Heart right ventricle (tissue), 16 donors: ENCODE data around the gene MC1R. TPM values are rescaled to one million over a fixed set of nuclear protein-coding genes. Genes with fewer than 3 reads are reported as not detected.

ENCODE experiments used
- ATAC-seq, 8 donors: fragments of 200-7000 bp; cut with Tn5 transposase; one replicate each; pipeline ENCODE4 v1.9.1; 2020; ENCODE audit warnings: mild to moderate bottlenecking in 8 of 8, moderate library complexity in 8 of 8, moderate number of reproducible peaks in 1 of 8
- DNase-seq, 2 donors: peaks; one replicate each; pipeline ENCODE4 v3.0.0-alpha.2; 2020
- H3K27ac ChIP-seq, 10 donors: fragments of 200-600 bp; sonication (generic) in 2 of 10; one replicate each; pipeline versions ENCODE4 v1.5.0 to v1.8.0; 2020 to 2022; ENCODE audit warnings: mild to moderate bottlenecking in 3 of 10
- H3K27me3 ChIP-seq, 7 donors: fragments of 200-600 bp; one replicate each; pipeline ENCODE4 v1.8.0; 2021 to 2022; ENCODE audit warnings: mild to moderate bottlenecking in 2 of 7
- H3K36me3 ChIP-seq, 9 donors: fragments of 200-600 bp; sonication (generic) in 1 of 9; one replicate each; pipeline versions ENCODE4 v1.5.0 to v1.8.0; 2020 to 2022; ENCODE audit warnings: mild to moderate bottlenecking in 2 of 9
- H3K4me1 ChIP-seq, 9 donors: fragments of 200-600 bp; sonication (generic) in 1 of 9; one replicate each; pipeline versions ENCODE4 v1.5.0 to v1.8.0; 2020 to 2022; ENCODE audit warnings: mild to moderate bottlenecking in 4 of 9
- H3K4me3 ChIP-seq, 10 donors: fragments of 200-600 bp; sonication (generic) in 2 of 10; one replicate each; pipeline versions ENCODE4 v1.5.0 to v1.8.0; 2020 to 2022; ENCODE audit warnings: mild to moderate bottlenecking in 7 of 10, moderate library complexity in 2 of 10
- H3K9me3 ChIP-seq, 11 donors: fragments of 200-600 bp in 10 of 11; sonication (generic) in 2 of 11; one replicate each; pipeline versions ENCODE4 v1.5.0 to v1.8.0; 2013 to 2022; ENCODE audit warnings: mild to moderate bottlenecking in 2 of 11, control low read depth in 1 of 11, moderate library complexity in 1 of 11
- CTCF ChIP-seq, 9 donors: fragments of 200-600 bp; sonication (generic) in 2 of 9; IDR thresholded peaks; one replicate each; pipeline versions ENCODE4 v1.5.0 to v1.8.0; 2021 to 2022; ENCODE audit warnings: antibody characterized with exemption in 9 of 9, mild to moderate bottlenecking in 5 of 9, moderate library complexity in 1 of 9
- WGBS, 2 donors: extraction: QIAGEN DNeasy Blood & Tissue Kit; methylation state at CpG; one replicate each; pipeline ENCODE4 v1.1.7; 2013; ENCODE audit warnings: inconsistent platforms in 1 of 2; 5-methylcytosine and 5-hydroxymethylcytosine counted together
- intact Hi-C, 10 donors: fragments of 100-400 bp; cut with DNase I; formaldehyde crosslinking; loops; one replicate each; pipeline versions ENCODE4 v1.11.1 to v1.14.2; 2022
- polyA plus RNA-seq, 2 donors: library from polyadenylated mRNA; stranded (reverse); fragments of 200-250 nt; gene quantifications; one replicate each; pipeline ENCODE4 v1.2.3, GENCODE V29; 2013
- total RNA-seq, 10 donors: library from RNA; stranded (reverse); fragmentation: NEBNext Ultra II Directional in 3 of 10; extraction: Animal tissue kit (Norgen Biotek cat#: 25700) in 3 of 10; gene quantifications; one replicate each; pipeline versions ENCODE4 v1.2.1 to v1.2.4, GENCODE V29; 2021 to 2023
- donor health status: Arrhythmogenic right ventricular cardiomyopathy.
- donor health status: ischemic (EF 13 %, LVEDD 7.1; RV severe dilation, severe dysfunction).
- donor health status: healthy with polysubstance abuse.
- donor health status: DM: no; HTN: yes; CAD: no.
- donor health status: DM: no; HTN: no; CAD: no.
- donor health status: ischemic (EF 25% LVEDD 6.9; RV normal size, moderate dysfunction).
- donor health status: ischemic (EF 25% LVEDD 5.7; RV mildly dilated, moderate dysfunction).
- donor health status: healthy.
- donor health status: DM: yes; HTN: yes; CAD: no.
- donor health status: Ischemic cardiomyopathy.
- donor health status: ischemic (EF 35%, LVEDD 5.7; RV mildly dilated, moderate dysfunction).
- donor health status: nonischemic (EF 11% LVEDD 7.7; RV severe dilation, severe dysfunction).
- donor health status: DM: yes; HTN: yes; CAD: no.
- donor health status: PGD.
- donor health status: ischemic (EF 29% LVEDD 5.4; RV normal size, mild dysfunction).
- donor health status: nonischemic (EF 23%, LVEDD 6.1; RV moderate dilation, normal function).

MC1R gene
- total and polyA plus RNA-seq, 12 donors: 0.64 to 4.5 (median 1.3) TPM

GRCh38 chr16:89919535-89920406 lies 1.1 kb downstream of the MC1R start:
- DNase-seq (no peak), ATAC-seq (no peak)
- Histone ChIP-seq H3K36me3 (no peaks in the 10 kb centered on the region), H3K27ac (no peak overlapping the region), H3K27me3 (peaks cover 0 to 63% (median 14%) of the 10 kb centered on the region in 7 donors), H3K4me1 (peaks cover 13 to 70% (median 47%) of the 10 kb centered on the region in 9 donors), H3K4me3 (no peak overlapping the region), H3K9me3 (no peaks in the 10 kb centered on the region)
- intact Hi-C loops: no loop called here
- WGBS, 2 donors: 89 to 92% methylated on average over 52 of the region's 52 CpGs
- no peak for TF ChIP-seq CTCF (IDR thresholded peaks at IDR 0.05)

DNA sequence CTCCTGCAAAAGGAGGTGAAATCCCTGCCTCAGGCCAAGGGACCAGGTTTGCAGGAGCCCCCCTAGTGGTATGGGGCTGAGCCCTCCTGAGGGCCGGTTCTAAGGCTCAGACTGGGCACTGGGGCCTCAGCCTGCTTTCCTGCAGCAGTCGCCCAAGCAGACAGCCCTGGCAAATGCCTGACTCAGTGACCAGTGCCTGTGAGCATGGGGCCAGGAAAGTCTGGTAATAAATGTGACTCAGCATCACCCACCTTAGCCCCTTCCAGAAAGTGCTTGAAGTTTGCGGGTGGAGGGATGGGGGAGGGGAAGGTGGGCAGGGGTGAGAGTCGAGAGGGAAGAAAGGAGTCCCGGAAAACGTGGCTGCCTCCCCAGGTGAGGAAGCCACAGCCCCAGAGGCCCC lies 2.1 kb downstream of the MC1R start:
- Histone ChIP-seq H3K4me1 (peaks cover 15 to 79% (median 57%) of the 10 kb centered on the region in 9 donors), H3K27me3 (peaks cover 0 to 72% (median 20%) of the 10 kb centered on the region in 7 donors), H3K9me3 (no peaks in the 10 kb centered on the region), H3K27ac (peak overlapping the region in 3 of 10 donors; percentile 85 to 95 (median 94)), H3K36me3 (no peaks in the 10 kb centered on the region), H3K4me3 (no peak overlapping the region)
- intact Hi-C loops: no loop called here
- ATAC-seq: no peak
- no peak for TF ChIP-seq CTCF (IDR thresholded peaks at IDR 0.05)
- 51 to 53% methylated on average over 6 of the region's 6 CpGs for WGBS, 2 donors
- DNase-seq: no peak

GRCh38 chr16:89921131-89921701 lies 2.6 kb downstream of the MC1R start:
- 42 to 48% methylated on average over 14 of the region's 14 CpGs for WGBS, 2 donors
- H3K4me1 ChIP-seq: peaks cover 15 to 84% (median 62%) of the 10 kb centered on the region in 9 donors
- ATAC-seq (no peak), DNase-seq (no peak)
- peak overlapping the region in 8 of 10 donors; percentile 70 to 95 (median 91) for H3K27ac ChIP-seq
- H3K27me3 ChIP-seq: peaks cover 0 to 77% (median 22%) of the 10 kb centered on the region in 7 donors
- peak overlapping the region in 6 of 10 donors; percentile 69 to 80 (median 71) for H3K4me3 ChIP-seq
- no peak for TF ChIP-seq CTCF (IDR thresholded peaks at IDR 0.05)
- H3K9me3 ChIP-seq: no peaks in the 10 kb centered on the region
- no peaks in the 10 kb centered on the region for H3K36me3 ChIP-seq
- intact Hi-C loops: no loop called here

DNA sequence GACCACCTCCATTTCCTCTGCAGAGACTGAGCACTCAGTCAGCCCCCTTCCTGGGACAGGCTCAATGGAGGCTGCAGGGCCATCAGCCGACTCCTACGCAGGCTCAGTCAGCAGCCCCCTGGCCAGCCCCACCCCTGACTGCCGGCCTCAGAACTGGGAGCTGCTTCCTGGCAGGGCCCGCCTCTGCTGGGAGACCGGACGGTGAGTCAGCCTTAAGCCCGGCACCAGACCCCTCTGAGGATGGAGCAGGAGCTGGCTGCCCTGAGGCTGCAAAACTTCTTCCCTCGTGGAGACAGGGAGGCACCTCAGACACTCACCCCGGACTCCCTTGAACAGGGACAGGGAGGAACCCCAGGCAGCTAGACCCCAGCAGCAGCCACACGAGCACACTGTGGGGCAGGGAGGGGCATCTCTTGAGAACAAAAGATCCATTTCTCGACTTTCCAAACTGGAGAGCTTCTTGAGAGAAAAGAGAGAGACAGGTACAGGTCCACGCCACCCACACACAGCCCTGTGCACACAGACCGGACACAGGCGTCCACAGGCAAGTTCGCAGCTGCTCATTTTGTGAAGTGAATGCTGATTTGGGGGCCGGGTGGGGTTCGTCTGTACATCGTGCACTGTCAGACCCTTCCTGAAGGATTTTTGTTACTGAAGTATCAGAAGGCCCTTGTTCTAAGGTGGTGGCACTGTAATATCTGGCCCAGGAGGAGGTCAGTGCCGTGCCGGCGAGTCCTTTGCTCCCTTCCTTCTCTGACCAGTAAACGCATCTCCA lies 3.2 kb downstream of the MC1R start:
- no peaks in the 10 kb centered on the region for H3K36me3 ChIP-seq
- peaks cover 0 to 84% (median 22%) of the 10 kb centered on the region in 7 donors for H3K27me3 ChIP-seq
- ATAC-seq: peak; percentile 48 to 84 (median 72)
- peak overlapping the region; percentile 56 to 95 (median 87) for H3K27ac ChIP-seq
- H3K4me3 ChIP-seq: peak overlapping the region; percentile 56 to 80 (median 69)
- peaks cover 15 to 89% (median 68%) of the 10 kb centered on the region in 9 donors for H3K4me1 ChIP-seq
- no peak for TF ChIP-seq CTCF (IDR thresholded peaks at IDR 0.05)
- WGBS, 2 donors: 8 to 9% methylated on average over 22 of the region's 22 CpGs
- no peaks in the 10 kb centered on the region for H3K9me3 ChIP-seq
- DNase-seq: peak; percentile 81 to 82
- intact Hi-C loops: no loop called here
